Inflammatory macrophage treated with lipopolysaccharide for 4 hours (primary cell): ENCODE data around the gene FMN2.

Source experiments
- DNase-seq: peaks from one replicate; pipeline ENCODE4 v3.0.0-alpha.2; 2020

The FMN2 gene

DNA sequence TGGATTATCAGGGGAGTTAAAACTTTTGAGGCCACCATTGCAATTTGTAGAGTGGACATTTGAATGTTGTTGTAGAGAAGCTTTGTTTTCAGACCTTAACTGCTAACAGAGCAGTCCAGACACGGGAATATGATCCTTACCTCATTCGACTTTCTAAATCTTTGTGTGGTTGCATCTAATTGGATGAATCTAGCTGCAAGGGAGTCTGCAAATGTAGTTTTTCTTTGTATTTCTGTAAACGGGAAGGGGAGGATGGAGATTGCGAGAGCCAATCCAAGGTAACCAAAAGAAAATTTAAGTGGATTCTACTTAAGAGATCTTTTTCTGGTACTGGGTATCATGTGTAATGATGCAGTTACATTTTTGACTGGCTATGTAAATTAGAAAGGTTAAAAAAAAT, 110.2 kb downstream of the FMN2 start:
- no peak for DNase-seq

DNA sequence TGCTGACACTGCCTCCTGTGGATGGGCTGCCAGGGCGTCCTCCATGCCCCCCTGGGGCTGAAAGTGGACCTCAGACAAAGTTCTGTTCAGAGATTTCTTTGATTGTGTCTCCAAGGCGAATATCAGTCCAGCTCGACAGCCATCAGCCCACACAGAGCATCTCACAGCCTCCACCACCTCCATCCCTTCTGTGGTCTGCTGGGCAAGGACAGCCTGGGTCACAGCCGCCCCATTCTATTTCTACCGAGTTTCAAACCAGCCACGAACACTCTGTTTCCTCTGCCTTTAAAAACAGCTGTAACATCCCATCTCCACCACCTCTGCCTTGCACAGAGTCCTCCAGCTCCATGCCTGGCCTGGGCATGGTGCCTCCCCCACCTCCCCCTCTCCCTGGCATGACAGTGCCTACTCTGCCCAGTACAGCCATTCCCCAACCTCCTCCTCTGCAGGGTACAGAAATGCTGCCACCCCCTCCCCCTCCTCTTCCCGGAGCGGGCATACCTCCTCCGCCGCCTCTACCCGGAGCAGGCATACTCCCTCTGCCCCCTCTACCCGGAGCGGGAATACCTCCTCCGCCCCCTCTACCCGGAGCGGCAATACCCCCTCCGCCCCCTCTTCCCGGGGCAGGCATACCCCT, 115.5 kb downstream of the FMN2 start:
- no peak for DNase-seq

DNA sequence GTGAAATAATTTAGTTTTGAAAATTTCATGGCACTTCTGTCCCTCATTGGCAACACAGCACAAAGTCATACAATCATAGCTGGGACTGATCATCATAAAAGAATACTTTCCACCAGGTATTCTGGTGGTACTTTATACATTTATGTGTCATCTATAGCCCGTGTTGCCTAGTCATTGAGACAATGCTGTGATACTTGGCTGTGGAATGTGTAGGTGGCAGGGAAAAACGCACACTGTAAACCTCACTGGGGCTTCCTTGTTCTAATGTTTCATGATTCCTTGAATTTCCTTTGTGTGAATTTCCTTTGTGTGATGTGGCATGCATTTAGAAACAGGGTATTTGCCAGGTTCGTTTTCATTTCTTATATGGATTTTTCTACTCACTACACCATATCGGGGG, 118.3 kb downstream of the FMN2 start:
- DNase-seq, result no peak

DNA sequence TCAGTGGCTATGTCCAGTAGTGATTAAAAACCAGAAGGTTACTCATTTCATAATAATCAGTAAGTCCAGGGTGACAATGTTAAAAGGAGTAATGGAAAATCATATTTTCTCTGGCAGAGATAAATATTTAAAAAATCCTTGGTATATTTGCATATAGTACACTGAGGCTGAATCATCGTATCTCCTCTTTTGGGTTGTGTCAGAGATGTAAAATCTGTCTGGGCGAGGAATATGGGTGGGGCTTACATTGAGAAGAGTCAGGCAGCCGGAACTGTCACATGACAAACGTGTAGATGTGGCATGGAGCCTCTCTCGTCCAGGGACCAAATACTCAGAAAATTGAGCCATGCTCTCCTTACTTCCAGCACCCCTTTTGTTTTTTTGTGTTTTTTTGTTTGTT, 120.9 kb downstream of the FMN2 start:
- no peak for DNase-seq

DNA sequence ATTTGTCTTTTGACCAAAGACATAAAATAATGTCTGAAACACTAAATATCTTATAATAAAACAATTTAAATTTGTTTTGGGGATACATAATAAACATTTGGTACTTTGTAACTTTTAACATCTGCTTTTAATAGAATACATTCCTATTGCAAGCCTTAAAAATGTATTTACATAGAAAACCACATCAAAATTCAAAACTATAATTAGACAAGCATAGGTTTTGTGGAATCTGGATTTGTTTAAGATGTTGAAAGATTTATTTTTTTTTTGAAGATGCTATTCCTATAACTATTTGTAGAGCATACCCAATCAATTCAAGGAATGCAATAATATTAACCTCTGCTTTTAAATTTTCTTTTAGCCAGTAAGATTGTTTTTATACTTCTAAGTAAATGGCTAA, 125.7 kb downstream of the FMN2 start:
- no peak for DNase-seq

DNA sequence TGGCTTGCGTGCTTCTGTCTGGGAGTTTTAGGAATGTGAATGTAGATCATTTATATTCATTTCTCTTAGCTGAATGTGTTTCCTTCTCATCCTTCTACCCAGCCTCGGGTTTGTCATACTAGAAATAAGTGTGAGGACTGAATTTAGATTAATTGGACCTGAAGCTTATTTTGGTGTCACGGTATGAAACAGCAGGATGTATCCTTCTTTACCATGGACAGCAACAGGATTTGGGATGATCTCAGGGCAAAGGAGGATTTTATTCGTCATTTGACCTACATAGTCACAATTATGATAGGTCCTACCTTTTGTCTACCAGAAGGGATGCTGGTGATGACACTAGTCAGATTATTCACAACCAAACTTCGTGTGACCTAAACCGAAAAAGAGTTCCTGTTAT, 127.4 kb downstream of the FMN2 start:
- DNase-seq, result no peak

DNA sequence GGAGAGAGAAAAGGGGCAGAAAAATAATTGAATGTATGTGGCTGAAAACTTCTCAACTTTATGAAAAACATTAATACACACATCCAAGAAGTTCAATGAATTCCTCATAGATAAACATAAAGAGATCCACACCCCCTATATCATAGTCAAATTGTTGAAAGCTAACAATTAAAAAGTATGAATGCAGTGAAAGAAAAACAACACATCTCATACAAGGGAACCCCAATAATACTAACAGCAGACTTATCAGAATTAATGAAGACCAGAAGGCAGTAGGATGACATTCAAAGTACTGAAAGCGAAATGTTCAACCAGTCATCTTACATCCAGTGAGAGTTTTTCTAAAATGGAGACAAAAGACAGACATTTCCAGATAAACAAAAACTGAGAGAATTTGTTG, 134.4 kb downstream of the FMN2 start:
- DNase-seq, result no peak

DNA sequence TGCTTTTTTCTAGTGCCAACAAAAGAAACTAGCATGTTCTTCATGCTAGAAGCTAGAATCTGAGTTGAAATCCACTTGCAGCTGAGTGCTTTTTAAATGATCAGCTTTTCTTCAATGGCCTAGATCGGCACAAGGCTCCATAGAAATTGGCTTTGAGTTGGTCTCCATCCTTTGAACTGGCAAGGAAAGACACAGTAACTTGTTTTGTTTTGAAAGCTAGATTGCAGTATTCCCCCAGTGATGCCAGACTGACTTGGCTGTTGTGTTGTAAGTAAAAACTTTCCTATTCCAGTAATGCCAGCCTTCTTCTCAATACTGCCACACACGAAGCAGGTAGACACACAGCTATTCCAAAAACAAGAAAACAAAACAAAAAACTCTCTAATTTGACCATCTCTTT, 139.1 kb downstream of the FMN2 start:
- no peak for DNase-seq

DNA sequence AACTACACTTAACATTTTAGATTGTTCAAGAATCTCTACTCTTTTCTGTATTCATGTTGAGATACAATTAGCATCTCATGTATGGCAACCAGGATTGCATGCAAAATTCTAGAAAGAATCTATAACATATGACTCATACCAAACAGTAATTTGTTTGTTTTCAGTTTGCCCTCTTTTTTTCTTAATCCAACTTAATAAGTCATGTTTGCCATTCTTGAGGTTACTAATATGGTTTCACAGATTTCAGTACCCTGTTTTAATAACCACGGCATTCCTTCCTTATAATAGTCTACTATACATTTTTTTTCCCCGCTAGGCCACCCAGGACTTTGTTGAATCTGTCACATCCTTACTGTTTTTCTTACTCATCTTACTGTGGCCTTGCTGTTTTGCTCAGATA, 140.8 kb downstream of the FMN2 start:
- no peak for DNase-seq

DNA sequence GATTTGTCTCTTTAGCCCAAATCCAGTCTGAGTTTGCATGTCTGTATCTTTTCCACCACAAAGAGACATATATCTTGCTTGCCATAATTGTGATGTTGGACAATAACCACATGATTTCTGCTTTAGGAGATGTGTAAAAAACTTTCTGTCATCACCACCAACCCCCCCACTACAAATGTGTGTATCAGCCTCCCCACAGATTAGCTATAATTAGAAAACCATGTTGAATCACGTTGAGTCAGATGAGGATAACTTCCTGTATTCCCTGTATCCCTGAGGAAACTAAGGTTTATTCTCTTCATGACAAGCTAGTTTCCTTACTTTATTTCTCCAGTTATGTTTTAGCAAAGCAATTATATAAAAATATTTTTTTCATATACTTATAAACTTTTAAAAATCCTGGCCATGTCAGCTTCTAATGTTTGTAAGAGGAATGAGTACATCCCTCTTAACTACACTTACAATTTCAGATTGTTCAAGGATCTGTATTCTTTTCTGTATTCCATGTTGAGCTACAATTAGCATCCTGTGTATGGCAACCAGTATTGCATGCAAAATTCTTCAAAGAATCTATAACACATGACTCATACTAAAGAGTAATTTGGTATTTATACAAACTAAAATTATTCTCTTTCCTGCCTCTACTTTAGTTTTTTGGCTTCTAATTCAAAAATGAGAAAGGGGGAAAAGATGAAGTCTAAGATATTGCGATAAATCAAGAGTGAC, 143.0 kb downstream of the FMN2 start:
- no peak for DNase-seq

DNA sequence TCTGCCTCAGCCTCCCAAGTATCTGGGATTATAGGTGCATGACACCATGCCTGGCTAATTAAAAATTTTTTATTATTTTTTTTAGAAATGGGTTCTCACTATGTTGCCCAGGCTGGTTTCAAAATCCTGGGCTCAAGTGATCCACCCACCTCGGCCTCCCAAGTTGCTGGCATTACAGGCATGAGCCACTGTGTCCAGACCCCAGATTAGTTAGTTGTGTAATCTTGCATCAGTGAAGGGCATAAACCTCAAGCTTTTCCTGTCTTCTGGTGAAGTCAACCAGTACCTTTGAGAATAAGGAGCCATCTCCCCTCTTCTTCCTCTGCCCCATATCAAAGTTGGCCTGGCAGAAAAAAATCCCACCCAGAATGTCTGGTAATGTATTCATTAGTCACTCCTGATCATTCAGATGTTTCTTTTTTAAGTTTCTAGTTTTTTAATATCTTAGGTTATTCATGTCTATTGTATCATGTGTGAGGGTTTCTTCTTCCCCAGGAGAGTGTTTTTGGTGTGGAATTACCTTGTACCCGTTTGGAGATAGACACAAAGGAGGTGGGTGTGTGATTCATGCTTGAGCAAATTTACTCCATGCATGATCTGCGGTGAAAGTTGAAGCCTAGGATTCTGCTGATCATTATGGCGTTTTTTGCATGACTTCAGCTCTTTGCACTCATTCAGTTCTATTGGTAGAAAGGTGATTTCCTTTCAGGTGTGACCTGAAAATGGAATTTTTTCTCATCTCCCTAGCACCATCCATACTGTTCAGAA, 144.0 kb downstream of the FMN2 start:
- DNase-seq, result no peak

DNA sequence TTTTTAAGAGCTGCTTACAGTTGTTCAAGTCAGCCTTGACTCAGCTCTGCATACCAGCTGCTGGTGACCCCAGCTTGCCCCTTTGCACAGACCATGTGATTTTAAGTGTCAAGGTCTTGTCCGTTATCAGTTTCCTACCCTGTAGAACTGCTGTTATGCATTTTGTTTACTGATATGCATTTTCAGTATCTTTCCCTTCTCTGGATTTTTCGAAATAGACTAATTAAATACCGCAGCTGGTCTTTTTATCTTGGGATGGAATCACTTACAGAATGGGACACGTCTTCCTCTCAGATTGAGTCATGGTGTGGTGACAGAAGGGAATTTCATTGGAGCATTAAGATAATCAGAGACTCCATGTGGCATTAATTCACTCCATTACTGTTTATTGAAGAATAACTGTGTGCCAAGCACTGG, 145.6 kb downstream of the FMN2 start:
- no peak for DNase-seq

DNA sequence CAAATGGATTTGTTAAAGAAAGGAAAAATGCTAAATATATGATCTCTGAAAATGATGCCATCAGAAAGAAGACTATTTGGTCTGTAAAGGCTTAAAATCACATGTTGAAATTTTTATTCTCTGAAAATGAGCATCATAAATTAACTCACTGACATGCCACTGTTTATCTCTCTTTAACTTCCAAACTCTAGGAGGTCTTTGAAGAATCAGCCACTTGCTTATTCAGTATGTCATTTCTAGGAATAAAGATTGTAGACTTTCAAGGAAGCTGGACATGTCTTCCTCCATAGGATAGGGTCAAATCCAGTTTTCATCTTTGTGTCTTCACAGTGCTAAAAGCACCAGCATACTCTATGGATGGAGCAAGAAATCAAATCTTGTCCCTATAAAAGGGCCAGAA, 147.6 kb downstream of the FMN2 start:
- no peak for DNase-seq

DNA sequence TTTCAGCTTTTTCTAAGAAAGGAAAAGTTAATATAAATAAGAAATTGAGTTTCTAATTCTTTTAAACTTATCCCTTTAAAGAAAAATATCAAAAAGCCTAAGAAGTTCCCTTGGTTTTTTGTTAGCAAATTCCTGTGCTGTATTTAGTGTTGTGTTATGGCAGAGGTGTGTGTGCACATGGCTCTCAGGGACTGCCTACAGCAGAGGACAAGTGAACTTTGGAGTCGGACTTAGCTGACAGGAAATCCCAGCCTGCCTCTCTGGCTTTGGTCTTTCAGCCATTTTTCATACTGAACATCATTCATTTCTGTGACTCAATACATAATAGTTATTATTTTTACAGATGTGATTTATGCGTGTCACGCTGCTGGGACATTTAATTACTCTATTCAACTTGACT, 149.6 kb downstream of the FMN2 start:
- no peak for DNase-seq

DNA sequence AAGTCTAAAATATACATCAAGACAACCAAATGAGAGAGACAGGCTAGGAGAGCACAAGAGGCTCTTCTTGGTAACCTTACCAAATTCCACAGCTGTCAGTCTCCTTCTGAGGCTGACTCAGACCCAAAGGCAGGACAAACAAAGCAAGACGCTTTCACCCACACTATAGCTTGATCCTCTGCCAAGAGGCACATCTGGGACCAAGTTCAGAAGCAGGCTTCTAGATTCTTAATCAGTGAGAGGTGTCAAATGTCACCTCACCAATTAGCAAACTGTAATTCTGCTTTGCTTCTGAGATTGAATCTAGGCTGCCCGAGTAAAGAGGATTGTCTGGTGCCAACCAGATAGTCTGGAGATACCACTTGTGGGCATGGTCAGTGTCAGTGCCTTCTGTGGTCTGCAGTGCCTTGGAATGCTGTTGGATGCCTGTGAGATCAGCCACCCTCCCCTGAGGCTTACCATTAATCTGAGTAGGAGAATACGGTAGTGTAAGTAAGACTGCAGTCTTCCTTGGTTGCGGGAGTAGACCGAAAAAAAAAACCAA, 151.0 kb downstream of the FMN2 start:
- no peak for DNase-seq

DNA sequence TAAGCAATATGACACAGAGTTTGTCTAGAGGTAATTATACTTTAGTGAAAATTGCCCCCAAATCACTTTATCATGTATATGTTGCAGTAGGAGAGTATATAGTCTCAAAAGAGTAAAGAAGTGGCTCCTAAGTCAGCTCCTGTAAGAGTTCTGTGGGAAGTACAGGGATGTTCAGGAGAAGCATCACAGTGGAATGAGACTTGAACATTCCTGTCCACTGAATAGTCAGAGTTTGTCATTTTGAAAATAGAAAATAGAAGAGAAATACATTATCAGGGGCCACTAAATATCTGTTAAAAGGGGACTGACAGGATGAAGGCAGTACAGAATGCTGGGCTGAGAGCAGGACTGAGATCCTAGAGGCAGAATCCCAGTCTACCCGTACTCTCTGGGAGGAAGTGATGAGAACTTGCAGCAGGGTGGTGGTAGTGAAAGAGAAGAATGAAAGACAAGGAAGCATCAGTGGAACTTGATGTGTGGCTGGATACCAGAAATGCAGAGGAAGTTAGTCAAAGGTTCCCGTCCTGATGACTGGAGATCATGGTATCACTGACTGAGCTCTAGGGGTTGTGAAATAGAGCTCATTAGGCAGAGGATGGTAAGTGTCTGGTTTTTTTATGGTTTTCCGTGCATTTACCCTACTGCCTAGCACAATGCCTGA, 153.4 kb downstream of the FMN2 start:
- DNase-seq, result no peak

DNA sequence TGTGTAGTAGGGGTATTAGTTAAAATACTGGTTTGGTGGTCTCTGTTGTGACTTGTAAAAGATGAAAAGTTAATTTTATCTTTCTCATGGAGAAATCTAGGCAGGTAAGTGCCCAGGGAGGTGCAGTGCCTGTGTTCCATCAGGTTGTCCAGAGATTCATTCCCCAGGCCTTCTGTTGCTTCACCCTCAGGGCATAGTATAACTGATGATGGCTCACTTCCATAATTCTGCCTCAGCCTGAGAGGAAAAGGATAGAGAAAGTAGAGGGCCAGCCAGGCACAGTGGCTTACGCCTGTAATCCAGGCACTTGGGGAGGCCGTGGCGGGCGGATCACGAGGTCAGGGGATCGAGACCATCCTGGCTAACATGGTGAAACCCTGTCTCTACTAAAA, 153.9 kb downstream of the FMN2 start:
- no peak for DNase-seq

DNA sequence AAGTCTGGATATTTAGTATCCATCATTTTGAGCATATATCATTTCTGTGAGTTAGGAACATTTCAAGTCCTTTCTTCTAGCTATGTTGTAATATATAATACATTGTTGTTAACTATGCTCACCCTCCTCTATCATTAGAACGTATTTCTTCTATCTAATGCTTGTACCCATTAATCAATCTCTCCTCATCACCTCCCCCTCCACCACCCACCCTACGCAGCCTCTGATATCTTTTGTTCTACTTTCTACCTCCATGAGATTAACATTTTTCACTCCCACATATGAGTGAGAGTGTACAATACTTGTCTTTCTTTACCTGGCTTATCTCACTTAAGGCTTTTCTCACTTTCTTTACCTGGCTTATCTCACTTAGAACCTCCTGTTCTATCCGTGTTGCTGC, 156.2 kb downstream of the FMN2 start:
- DNase-seq, result no peak

DNA sequence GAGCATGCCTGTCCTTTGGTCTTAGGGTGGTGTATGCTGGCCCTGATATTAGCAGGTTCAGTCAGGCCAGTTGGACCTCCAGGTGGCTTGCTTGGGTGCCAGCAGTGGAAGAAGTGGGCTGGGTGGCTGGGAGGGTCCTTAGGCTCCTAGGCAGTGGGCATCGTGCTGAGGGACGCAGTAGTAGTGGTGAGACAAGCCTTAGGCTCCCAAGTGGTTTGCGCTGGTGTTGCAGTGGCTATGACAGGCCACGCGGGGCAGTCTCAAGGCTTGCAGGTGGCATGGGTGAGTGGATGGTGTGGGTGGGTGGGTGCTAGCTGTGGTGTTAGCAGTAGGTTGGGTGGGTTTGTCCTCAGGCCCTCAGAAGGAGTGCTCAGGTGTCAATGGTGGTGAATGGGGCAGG, 162.3 kb downstream of the FMN2 start:
- DNase-seq, result no peak

DNA sequence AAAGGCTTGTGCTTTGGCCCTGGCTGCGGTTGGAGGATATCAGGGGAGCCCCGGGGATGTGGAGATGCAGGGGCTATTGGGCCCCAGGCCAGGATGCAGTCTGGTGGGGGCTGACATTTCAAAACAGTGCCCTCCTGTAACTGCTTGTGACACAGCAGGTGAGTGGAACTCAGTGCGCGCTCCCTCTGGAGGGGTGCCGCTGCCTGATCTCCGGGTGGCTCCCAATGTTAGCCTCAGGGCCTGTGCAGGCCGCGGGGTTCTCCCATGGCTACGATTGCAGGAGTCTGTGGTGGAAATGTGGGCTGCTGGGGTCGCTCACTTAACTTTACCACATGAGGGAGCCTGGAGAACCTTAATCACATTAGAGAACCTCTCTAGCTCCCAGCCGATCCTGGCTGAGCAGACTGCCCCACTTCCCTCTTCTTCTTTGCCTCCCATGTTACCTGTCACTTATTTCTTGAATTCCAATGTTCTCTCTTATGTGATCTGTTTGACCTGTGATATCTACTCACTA, 163.2 kb downstream of the FMN2 start:
- DNase-seq, result no peak

DNA sequence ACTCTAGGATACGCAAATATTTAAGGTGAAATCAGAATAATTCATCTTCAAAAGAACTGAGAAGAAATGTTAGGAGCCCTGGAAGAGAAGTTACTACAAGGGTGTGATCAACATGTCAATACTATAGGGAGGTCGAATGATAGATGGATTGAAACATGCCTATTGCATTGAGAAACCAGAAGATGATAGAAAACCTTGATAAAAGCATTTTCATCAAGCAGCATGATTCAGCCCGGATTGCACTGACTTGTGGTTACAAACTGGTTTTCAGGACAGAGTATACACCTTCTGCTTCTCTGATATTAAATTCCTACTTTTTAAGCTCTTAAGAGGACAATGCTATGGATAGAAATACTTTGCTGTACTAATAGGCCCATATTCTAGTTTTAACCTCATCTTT, 164.2 kb downstream of the FMN2 start:
- DNase-seq, result no peak

DNA sequence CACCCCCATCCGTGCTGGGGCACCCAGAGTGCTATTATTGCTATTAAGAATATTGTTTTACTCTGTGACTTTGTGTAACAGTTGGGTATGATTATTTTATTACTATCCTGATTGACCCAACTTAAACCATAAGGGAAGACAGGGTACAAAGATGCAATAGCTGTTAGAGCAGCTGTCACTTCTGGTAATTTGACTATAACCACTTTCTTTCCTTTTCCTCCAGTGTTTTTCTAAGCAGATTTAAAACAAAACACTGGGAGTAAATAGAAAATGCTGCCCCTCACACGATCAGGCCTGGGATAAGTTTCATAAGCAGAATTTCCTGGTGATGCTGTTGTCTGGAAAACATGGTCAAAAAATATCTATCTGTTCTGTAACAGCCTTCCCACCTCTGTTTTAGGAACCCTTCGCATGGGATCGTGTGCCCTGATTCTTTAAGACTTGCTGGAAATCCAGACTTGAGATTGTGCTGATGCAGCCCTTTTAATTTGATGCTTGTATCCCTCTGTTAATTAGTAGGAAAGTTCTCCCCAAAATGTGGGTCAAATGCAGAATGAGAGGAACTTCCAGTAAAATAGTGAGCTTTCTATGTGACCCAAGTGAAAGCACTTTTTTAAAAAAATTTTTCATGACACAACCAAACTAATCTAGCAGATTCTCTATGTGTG, 165.3 kb downstream of the FMN2 start:
- no peak for DNase-seq

DNA sequence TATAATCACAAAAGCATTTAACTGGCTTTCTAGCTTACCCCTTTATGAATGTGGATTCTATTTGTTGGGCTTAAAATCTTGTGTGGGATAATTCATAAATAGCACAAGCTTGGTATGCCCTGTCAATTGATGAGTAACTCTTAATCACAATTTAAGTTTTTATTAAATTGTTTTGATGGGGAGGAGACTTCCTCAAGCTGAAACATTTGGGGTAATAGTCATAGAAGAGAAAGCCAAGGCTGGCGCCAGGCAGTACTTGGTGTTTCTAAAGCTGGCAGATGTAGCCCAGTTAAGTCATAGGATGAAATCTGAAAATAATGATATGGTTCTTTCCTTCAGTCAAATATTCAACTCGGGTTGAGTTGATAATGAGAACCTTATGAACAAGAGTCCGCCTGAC, 167.2 kb downstream of the FMN2 start:
- no peak for DNase-seq
